ACHN (cell line): ENCODE data around the gene DNAH14.
"Not testable (repeated sequence)": the region's sequence is repeated elsewhere in the genome, so short reads cannot be mapped to it uniquely, and the experiment has no call there.

Experiments used
- DNase-seq: peaks from one replicate; pipeline ENCODE4 v3.0.0-alpha.2; 2015
- in situ Hi-C: cut with HindIII; loops from 2 replicates; pipeline ENCODE4 v1.10.0; 2017; ENCODE audit warnings: low sequenced_read_pairs, low pct_ligation_motif_present, low pct_unique_long_range_greater_than_20kb

DNAH14 gene

DNA sequence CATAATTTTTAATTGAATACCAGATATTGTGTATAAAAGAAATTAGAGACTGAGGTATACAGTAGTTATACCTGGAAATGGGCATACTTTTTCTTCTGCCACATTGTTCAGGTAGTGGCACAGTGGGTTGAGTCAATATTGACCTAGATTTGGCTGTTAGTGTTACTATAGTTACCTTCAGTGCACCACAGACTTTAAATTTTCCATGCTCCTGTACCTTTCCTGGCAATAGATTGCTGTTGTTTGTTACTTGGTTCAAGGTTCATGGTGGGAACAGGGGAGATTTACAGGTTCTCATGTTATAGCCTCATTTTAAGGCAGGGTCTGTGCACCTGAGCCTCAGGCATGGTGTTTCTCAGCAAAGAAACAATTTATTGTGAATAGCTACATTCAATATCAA lies 279.7 kb downstream of the DNAH14 start:
- in situ Hi-C loops, result no loop called here
- DNase-seq, result no peak

GRCh38 chr1:225210180-225210579 lies 280.7 kb downstream of the DNAH14 start:
- DNase-seq, in situ Hi-C loops: not testable (repeated sequence)

DNA sequence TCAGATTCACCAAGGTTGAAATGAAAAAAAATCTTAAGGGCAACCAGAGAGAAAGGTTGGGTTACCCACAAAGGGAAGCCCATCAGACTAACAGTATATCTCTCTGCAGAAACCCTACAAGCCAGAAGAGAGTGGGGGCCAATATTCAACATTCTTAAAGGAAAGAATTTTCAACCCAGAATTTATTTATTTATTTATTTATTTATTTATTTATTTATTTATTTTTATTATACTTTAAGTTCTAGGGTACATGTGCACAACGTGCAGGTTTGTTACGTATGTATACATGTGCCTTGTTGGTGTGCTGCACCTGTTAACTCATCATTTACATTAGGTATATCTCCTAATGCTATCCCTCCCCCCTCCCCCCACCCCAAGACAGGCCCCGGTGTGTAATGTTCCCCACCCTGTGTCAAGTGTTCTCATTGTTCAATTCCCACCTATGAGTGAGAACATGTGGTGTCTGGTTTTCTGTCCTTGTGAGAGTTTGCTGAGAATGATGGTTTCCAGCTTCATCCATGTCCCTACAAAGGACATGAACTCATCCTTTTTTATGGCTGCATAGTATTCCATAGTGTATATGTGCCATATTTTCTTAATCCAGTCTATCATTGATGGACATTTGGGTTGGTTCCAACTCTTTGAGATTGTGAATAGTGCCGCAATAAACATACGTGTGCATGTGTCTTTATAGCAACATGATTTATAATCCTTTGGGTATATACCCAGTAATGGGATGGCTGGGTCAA lies 282.4 kb downstream of the DNAH14 start:
- in situ Hi-C loops, DNase-seq: not testable (repeated sequence)

DNA sequence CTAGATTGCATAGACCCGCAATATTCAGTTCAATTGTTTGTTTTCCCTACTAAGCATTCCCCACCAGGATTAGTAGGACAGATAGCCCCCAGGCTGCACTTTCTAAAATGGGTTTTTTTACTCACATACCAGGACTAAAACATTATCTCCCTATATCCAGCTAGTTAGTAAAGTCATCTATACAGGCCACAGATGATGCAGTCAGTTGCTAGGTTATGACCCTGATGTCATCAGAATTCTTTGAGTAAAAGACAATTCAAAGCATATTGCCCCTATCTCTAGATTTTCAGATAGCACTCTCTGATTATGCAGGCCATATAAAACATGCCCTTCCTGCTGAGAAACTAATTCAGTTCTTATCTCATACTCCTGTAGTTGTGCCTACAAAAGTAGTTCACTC lies 294.8 kb downstream of the DNAH14 start:
- in situ Hi-C loops, result no loop called here
- DNase-seq, result no peak

DNA sequence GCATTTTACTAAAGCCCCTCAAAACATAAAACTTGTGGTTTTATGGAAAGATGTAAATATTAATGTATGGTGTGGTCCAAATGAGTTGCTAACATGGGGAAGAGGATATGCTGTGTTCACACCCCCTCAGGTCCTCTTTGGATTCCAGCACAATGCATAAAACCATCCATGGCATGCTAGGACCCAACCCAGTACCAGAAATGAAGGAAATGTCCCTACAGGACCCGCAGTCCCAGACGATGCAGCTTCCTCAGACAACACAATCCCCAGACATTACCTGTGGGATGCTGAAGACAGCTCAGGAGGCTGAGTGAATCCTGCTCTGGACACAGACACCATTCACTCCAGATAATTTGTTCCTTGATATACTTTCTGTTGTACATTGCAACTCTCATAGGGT lies 296.2 kb downstream of the DNAH14 start:
- no peak for DNase-seq

GRCh38 chr1:225228871-225229303 lies 299.4 kb downstream of the DNAH14 start:
- in situ Hi-C loops, result no loop called here
- no peak for DNase-seq

More for the DNA sequence above, 296.2 kb downstream of the DNAH14 start:
- in situ Hi-C loops, result no loop called here

DNA sequence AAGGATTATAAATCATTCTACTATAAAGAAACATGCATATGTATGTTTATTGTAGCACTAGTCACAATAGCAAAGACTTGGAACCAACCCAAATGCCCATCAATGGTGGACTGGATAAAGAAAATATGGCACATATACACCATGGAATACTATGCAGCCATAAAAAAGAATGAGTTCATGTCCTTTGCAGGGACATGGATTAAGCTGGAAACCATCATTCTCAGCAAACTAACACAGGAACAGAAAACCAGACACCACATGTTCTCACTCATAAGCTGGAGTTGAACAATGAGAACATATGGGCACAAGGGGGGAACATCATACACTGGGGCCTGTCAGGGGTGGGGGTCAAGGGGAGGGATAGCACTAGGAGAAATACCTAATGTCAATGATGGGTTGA lies 300.0 kb downstream of the DNAH14 start:
- DNase-seq, in situ Hi-C loops: not testable (repeated sequence)

GRCh38 chr1:225230483-225230882 lies 301.0 kb downstream of the DNAH14 start:
- in situ Hi-C loops, result no loop called here
- DNase-seq, result no peak

DNA sequence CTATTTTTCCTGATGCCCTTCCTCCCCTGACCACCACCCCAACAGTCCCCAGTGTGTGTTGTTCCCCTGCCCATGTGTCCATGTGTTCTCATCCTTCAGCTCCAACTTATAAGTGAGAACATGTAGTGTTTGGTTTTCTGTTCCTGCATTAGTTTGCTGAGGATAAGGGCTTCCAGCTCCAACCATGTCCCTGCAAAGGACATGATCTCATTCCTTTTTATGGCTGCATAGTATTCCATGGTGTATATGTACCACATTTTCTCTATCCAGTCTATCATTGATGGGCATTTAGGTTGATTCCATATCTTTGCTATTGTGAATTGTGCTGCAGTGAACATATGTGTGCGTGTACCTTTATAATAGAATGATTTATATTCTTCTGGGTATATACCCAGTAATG lies 303.5 kb downstream of the DNAH14 start:
- in situ Hi-C loops, result not testable (repeated sequence)

DNA sequence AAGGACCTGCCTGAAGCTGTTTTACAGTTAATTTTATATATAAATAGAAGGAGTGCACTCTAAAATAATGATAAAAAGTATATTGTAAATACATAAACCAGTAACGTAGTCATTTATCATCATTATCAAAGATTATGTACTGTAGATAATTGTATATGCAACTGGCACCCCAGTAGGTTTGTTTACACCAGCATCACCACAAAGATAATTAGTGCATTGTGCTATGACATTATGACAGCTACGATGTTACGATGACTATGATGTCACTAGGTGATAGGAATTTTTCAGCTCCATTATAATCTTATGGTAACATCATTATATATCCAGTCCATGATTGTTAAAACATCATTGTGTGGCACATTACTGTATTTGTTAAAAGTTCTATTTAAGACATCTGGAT lies 313.1 kb downstream of the DNAH14 start:
- in situ Hi-C loops, result no loop called here
- DNase-seq, result no peak

More for the DNA sequence above, 303.5 kb downstream of the DNAH14 start:
- DNase-seq, result not testable (repeated sequence)

DNA sequence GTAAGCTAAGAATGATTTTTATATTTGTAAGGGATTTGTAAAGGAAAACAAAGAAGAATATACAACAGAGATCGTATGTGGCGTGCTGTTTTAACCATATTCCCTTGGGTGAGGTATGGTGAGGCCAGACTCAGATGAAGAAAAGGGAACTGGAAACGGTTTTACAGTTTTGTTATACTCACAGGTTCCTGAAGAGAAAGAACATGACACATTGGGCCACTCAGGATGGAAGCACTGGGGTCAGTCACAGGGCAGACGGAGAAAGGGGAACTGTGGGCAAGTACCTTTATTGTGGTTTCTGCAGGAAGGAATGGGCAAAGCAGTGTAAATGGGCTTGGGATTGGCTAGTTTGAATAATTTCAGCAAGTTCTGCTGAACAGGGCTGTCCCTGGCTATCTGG lies 321.0 kb downstream of the DNAH14 start:
- DNase-seq, result no peak
- in situ Hi-C loops, result no loop called here

- in situ Hi-C loops, result no loop called here
- DNase-seq, result no peak
Observed at GRCh38 chr1:225253173-225253572, 323.7 kb downstream of the DNAH14 start.

DNA sequence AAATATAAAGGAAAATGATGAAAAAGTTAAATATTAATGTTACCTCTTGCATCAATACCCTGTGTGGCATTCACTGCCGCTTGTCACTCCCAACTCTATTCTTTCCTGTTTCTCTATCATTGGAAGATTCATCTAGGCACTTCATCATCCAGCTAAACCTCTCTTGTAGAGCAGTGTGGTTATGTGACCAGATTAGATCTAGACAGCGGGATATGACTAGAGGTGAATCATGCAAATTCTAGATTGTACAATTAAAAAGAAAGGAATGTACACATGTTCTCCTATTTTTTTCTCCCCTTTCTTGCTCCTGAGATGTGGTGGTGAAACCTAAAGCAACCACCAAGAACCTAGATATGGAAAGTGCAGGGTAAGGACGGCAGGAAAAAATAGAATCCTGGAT lies 324.3 kb downstream of the DNAH14 start:
- in situ Hi-C loops, result no loop called here
- no peak for DNase-seq

DNA sequence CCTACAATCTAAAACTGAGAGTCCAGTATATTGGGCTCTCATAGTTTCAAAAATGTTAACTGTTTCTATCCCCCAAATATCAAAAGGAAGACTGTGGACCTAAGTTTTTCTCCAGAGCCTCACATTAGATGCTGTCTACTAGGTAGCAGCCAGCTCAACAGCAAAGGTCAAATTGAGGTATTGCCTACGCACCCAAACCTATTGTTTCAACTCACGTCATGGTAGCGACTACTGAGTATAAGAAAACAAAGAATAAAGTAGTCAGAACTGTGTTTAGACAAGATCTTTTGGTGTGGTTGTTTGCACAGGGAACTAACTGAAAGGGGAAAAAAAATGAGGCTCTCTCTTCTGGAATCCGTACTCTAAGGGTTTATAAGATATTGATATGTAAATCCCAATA lies 325.2 kb downstream of the DNAH14 start:
- in situ Hi-C loops, result no loop called here
- DNase-seq, result no peak

DNA sequence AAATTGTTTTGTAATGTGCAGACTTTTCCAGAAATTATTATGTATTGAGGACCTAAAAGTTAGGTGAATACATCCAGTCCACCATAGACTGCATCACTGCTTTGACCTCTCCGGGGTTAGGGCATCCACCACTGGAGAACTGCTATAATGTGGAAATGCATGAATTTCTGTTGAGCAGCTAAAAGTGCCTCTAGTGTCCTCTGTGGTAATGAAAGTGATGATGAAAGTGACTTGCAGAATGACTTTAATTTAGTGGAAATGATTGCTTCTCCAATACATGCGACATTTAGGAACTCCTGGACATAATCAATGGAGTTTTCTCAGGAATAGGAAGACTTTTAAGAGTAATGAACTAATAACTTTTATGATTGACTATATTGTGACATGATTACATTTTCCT lies 327.6 kb downstream of the DNAH14 start:
- no peak for DNase-seq
- in situ Hi-C loops, result no loop called here

DNA sequence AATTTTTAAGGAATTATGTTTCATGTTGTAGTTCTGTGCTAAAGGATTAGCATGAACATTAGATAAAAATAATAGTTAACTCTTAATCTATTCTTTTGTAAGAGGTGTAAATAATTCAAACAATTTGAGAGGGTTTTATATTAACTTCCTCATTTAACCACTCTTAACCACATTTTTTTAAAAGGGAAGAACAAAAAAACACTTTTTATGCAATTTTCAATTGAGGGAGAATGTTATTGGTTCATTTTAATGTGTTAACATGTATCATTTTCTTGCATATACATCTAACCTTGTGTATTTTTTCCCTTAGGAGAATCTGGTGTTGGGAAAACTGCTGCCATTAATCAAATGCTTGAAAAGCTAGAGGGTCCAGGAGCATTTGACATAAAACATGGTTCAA lies 329.3 kb downstream of the DNAH14 start:
- in situ Hi-C loops, result no loop called here
- no peak for DNase-seq

DNA sequence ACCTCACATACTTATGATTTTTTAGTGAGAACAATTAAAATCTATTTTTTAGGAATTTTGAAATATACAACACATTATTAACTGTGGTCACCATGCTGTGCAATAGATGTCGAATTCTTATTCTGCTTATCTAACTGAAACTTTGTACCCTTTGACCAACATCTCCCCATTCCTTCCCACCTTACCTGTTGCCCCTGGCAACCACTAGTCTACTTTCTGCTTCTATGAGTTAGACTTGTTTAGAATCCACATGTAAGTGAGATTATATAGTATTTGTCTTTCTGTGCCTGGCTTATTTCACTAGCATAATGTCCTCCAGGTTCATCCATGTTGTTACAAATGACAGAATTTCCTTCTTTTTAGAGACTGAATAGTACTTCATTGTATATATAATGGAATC lies 330.1 kb downstream of the DNAH14 start:
- no peak for DNase-seq
- in situ Hi-C loops, result no loop called here

DNA sequence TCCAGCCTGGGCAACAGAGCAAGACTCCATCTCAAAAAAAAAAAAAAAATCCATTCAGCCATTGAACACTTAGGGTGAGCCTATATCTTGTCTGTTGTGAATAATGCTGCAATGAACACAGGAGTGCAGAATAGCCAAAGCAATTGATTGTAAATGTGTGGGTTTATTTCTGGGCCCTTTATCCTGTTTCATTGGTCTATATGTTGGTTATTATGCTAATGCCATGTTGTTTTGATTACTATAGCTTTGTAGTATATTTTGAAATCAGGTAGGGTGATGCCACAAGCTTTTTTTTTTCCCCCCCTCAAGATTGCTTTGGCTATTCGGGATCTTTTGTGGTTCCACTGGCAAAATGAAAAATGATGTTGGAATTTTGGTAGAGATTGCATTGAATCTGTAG lies 330.8 kb downstream of the DNAH14 start:
- in situ Hi-C loops, result no loop called here

GRCh38 chr1:225277445-225277844 lies 348.0 kb downstream of the DNAH14 start:
- in situ Hi-C loops, result no loop called here
- no peak for DNase-seq

More for the DNA sequence above, 330.8 kb downstream of the DNAH14 start:
- no peak for DNase-seq

- no peak for DNase-seq
Observed at GRCh38 chr1:225280563-225280962, 351.1 kb downstream of the DNAH14 start.

More at GRCh38 chr1:225280563-225280962, 351.1 kb downstream of the DNAH14 start:
- in situ Hi-C loops, result no loop called here
